HEK293T (cell line): ENCODE results near the gene ADGRG1.

ENCODE experiments used
- ARNT ChIP-seq: fragments of 450-650 bp; IDR thresholded peaks from 2 replicates; pipeline ENCODE4 v1.6.1; 2017; ENCODE audit warnings: mild to moderate bottlenecking
- BHLHE40 ChIP-seq: fragments of 450-650 bp; IDR thresholded peaks from 2 replicates; pipeline ENCODE4 v1.6.1; 2016; ENCODE audit warnings: mild to moderate bottlenecking, moderate library complexity, borderline replicate concordance
- ELF4 ChIP-seq: fragments of 450-650 bp; IDR thresholded peaks from 2 replicates; pipeline ENCODE4 v1.6.1; 2017; ENCODE audit warnings: antibody characterized with exemption
- FOXA1 ChIP-seq: fragments of 450-650 bp; IDR thresholded peaks from 2 replicates; pipeline ENCODE4 v1.6.1; 2016; ENCODE audit warnings: mild to moderate bottlenecking
- HDGF ChIP-seq: fragments of 450-650 bp; IDR thresholded peaks from 2 replicates; pipeline ENCODE4 v1.6.1; 2017; ENCODE audit warnings: antibody characterized with exemption, borderline replicate concordance
- L3MBTL2 ChIP-seq: fragments of 450-650 bp; conservative IDR thresholded peaks from 2 replicates; pipeline ENCODE4 v1.6.1; 2016; ENCODE audit warnings: mild to moderate bottlenecking
- LEF1 ChIP-seq: fragments of 450-650 bp; IDR thresholded peaks from 2 replicates; pipeline ENCODE4 v1.6.1; 2017; ENCODE audit warnings: mild to moderate bottlenecking, borderline replicate concordance
- SP1 ChIP-seq: fragments of 450-650 bp; IDR thresholded peaks from 2 replicates; pipeline ENCODE4 v1.6.1; 2017
- ZNF384 ChIP-seq: fragments of 450-650 bp; IDR thresholded peaks from 2 replicates; pipeline ENCODE4 v1.6.1; 2016

DNA sequence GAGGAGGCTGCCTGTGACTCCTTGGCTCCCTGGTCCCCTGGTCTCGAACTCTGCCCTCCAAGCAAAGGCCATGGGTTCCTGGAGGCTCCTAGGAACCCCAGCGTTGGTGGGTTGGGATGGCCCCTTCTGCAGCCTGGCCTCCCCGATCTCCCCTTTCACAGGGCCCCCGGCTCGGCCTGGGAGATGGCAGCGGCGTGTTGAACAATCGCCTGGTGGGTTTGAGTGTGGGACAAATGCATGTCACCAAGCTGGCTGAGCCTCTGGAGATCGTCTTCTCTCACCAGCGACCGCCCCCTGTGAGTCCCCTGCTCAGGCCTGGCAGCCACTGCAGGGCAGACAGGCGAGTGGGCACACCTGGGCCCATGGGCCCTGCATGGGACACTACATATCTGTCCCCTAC lies 50.6 kb downstream of the ADGRG1 start:
- TF ChIP-seq SP1 (no peak), HDGF (no peak), BHLHE40 (no peak), L3MBTL2 (no peak), ELF4 (no peak), FOXA1 (no peak), ARNT (no peak), ZNF384 (no peak), LEF1 (no peak)
